ENCODE data around the gene RPS26. TPM values are rescaled to one million over a fixed set of nuclear protein-coding genes. Genes with fewer than 3 reads are reported as not detected.

The RPS26 gene
- total RNA-seq, 1 donor from 2014 or later = 46.3 TPM

GRCh38 chr12:56087220-56087619 lies 45.5 kb downstream of the RPS26 start:
- no peak overlapping the region for H3K27ac Mint-ChIP-seq
- peaks cover 15% of the 10 kb centered on the region for H3K27me3 Mint-ChIP-seq
- H3K9me3 Mint-ChIP-seq = no peaks in the 10 kb centered on the region
- H3K4me1 Mint-ChIP-seq = peaks cover 7% of the 10 kb centered on the region
- H3K4me3 Mint-ChIP-seq = no peak overlapping the region
- intact Hi-C loops (cut with micrococcal nuclease) = no loop called here
- DNase-seq = no peak
- H3K36me3 Mint-ChIP-seq (ENCODE audit: low read depth) = no peaks in the 10 kb centered on the region

Other genes with a start within 250 kb of the RPS26 start
- gene SARNP, start 224.2 kb upstream of the RPS26 start, total RNA-seq = 76.6 and 81.6 TPM in 2 replicates
- 49.8 and 55.8 TPM in 2 replicates for gene ORMDL2, start 223.9 kb upstream of the RPS26 start, total RNA-seq
- gene DNAJC14, start 212.3 kb upstream of the RPS26 start, total RNA-seq = 39.8 and 42.0 TPM in 2 replicates
- not detected in 2 replicates for gene MMP19, start 199.0 kb upstream of the RPS26 start, total RNA-seq
- 34.8 and 35.6 TPM in 2 replicates for gene PYM1, start 114.0 kb upstream of the RPS26 start, total RNA-seq
- 355 and 365 TPM in 2 replicates for gene DGKA, start 110.8 kb upstream of the RPS26 start, total RNA-seq
- gene PMEL, start 75.9 kb upstream of the RPS26 start, total RNA-seq = not detected in 2 replicates
- 108 and 110 TPM in 2 replicates for gene CDK2, start 75.1 kb upstream of the RPS26 start, total RNA-seq
- gene RAB5B, start 67.8 kb upstream of the RPS26 start, total RNA-seq = 39.0 and 40.2 TPM in 2 replicates
- gene SUOX, start 44.6 kb upstream of the RPS26 start, total RNA-seq = 9.3 and 10.2 TPM in 2 replicates
- 24.3 and 26.1 TPM in 2 replicates for gene IKZF4, start 20.9 kb upstream of the RPS26 start, total RNA-seq
- gene ERBB3, start 38.2 kb downstream of the RPS26 start, total RNA-seq = 0.14 and 0.57 TPM in 2 replicates
- 453 and 472 TPM in 2 replicates for gene PA2G4, start 62.6 kb downstream of the RPS26 start, total RNA-seq
- 3,831 and 3,993 TPM in 2 replicates for gene RPL41, start 74.7 kb downstream of the RPS26 start, total RNA-seq
- gene ZC3H10, start 76.3 kb downstream of the RPS26 start, total RNA-seq = 8.9 and 11.2 TPM in 2 replicates
- 155 and 158 TPM in 2 replicates for gene ESYT1, start 86.3 kb downstream of the RPS26 start, total RNA-seq
- 63.3 and 68.9 TPM in 2 replicates for gene MYL6B, start 110.7 kb downstream of the RPS26 start, total RNA-seq
- gene MYL6, start 116.4 kb downstream of the RPS26 start, total RNA-seq = 717 and 752 TPM in 2 replicates
- 127 and 130 TPM in 2 replicates for gene SMARCC2, start 147.6 kb downstream of the RPS26 start, total RNA-seq
- gene RNF41, start 180.0 kb downstream of the RPS26 start, total RNA-seq = 39.8 and 41.1 TPM in 2 replicates
- gene NABP2, start 182.4 kb downstream of the RPS26 start, total RNA-seq = 94.7 and 96.0 TPM in 2 replicates
- gene SLC39A5, start 188.1 kb downstream of the RPS26 start, total RNA-seq = 0.86 and 1.6 TPM in 2 replicates
- 68.0 and 69.0 TPM in 2 replicates for gene ANKRD52, start 216.5 kb downstream of the RPS26 start, total RNA-seq
- 17.0 TPM in 2 replicates for gene COQ10A, start 225.0 kb downstream of the RPS26 start, total RNA-seq